Activated CD4-positive, alpha-beta memory T cell treated with anti-CD3 and anti-CD28 coated beads for 36 hours (primary cell): ENCODE results near the gene RET. TPM values are rescaled to one million over a fixed set of nuclear protein-coding genes. Genes with fewer than 3 reads are reported as not detected.
A peak's percentile ranks its signal among the peaks of the same experiment; 100 is the strongest.

ENCODE experiments used
- CTCF ChIA-PET: fragments of 350-600 bp; sonication (Branson Sonifier 250); formaldehyde crosslinking; loops from one replicate; lab custom pipeline; 2021; ENCODE audit warnings: antibody characterized with exemption, inconsistent platforms; lab: Charles Lee
- POLR2A ChIA-PET: fragments of 350-600 bp; sonication (Branson Sonifier 250); formaldehyde crosslinking; loops from one replicate; lab custom pipeline; 2021; ENCODE audit warnings: antibody characterized with exemption; lab: Charles Lee
- DNase-seq: peaks from one replicate; pipeline ENCODE4 v3.0.0-alpha.2; 2020
- H3K27ac Mint-ChIP-seq: one replicate; pipeline ENCODE4 v1.8.0; 2021; ENCODE audit warnings: mixed read lengths
- H3K27me3 Mint-ChIP-seq: one replicate; pipeline ENCODE4 v1.8.0; 2021; ENCODE audit warnings: mixed read lengths
- H3K36me3 Mint-ChIP-seq: one replicate; pipeline ENCODE4 v1.8.0; 2021; ENCODE audit warnings: mixed read lengths
- H3K4me1 Mint-ChIP-seq: one replicate; pipeline ENCODE4 v1.8.0; 2021; ENCODE audit warnings: low read depth, mixed read lengths
- H3K4me3 Mint-ChIP-seq: one replicate; pipeline ENCODE4 v1.8.0; 2021; ENCODE audit warnings: mild to moderate bottlenecking, mixed read lengths
- H3K9me3 Mint-ChIP-seq: one replicate; pipeline ENCODE4 v1.8.0; 2021; ENCODE audit warnings: mixed read lengths
- intact Hi-C: fragments of 100-400 bp; cut with micrococcal nuclease; formaldehyde crosslinking; loops from one replicate; pipeline ENCODE4 v1.15.1; 2023
- total RNA-seq, 2 experiments: library from RNA; stranded (reverse); gene quantifications; one replicate each; pipeline ENCODE4 v1.2.3, GENCODE V29; 2021

RET gene
- total RNA-seq, 2 experiments from 2014 or later: 0.07 to 0.17 TPM

DNA sequence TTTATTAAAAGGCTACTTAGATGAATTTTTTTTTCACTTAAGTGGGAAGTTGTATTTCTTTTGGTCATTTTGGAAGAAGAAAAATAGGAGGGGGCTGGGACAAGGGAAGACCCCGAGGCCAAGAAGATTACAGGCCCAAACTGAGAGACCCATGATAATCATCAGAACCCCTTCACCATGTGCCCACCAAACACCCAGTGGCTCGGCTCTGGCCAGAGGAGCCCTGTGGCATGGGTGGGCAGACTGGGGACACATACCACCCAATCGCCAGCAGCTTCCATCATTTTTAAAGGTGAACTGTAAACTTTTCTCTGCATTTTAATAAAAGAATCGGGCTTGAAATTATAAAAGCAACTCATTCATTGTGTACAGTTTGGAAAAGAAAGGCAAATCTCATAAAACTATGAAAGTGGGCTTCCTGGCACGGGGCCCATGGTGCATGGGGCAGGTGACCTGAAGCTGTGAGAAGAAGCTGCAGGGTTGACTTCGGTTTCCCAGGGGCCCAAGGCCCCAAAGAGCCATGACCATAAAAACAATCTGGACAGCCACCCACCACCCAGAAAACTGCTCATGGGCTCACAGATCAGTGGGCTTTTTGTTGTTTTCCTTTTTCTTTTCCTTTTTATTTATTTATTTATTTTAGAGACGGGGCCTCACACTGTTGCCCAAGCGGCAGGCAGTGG lies 29.4 kb upstream of the RET start:
- Mint-ChIP-seq H3K27ac (no peak overlapping the region), H3K27me3 (peaks cover 10% of the 10 kb centered on the region), H3K36me3 (no peaks in the 10 kb centered on the region), H3K4me1 (peaks cover 4% of the 10 kb centered on the region), H3K4me3 (no peak overlapping the region), H3K9me3 (no peaks in the 10 kb centered on the region)
- intact Hi-C loops: no loop called here
- ChIA-PET POLR2A (no interaction called here), CTCF (no interaction called here)
- DNase-seq: no peak

DNA sequence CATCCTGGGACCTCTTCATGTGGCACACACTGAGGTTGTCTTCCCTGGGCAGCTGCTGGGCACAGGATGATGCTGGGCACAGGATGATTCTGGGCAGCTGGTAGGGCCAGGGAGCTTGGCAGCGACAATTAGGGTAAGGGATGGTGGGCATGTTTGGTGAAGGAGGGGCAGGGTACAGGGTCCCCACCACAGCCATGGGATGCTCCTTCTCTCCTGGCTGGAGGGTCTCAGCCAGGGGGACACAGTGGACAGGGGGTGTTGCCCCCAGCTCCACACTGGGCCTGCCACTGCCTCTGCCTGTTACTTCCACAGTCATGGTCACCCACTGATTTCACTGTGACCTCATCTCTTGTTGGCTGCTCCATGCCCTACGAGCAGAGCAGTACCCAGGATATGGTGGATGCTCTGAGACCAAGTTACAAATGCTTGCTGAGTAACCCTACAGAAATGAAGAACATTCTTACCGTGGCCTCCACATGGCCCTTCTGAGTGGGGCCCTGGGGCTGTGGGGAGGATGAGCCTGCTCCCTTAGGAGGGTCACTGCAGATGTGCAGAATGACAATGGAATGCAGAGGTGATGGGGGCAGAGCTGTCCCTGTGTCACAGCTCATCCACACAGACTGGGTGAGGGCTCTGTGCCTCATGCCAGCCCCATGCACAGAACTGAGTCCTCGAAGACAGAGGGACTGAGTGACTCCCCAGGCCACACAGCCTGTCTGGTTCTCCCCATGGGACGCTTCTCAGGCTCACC lies 28.4 kb upstream of the RET start:
- Mint-ChIP-seq H3K27ac (no peak overlapping the region), H3K9me3 (no peaks in the 10 kb centered on the region), H3K27me3 (peaks cover 10% of the 10 kb centered on the region), H3K4me1 (peaks cover 4% of the 10 kb centered on the region), H3K4me3 (no peak overlapping the region), H3K36me3 (no peaks in the 10 kb centered on the region)
- POLR2A ChIA-PET: no interaction called here
- CTCF ChIA-PET: no interaction called here
- DNase-seq: peak; percentile 5
- intact Hi-C loops: no loop called here

DNA sequence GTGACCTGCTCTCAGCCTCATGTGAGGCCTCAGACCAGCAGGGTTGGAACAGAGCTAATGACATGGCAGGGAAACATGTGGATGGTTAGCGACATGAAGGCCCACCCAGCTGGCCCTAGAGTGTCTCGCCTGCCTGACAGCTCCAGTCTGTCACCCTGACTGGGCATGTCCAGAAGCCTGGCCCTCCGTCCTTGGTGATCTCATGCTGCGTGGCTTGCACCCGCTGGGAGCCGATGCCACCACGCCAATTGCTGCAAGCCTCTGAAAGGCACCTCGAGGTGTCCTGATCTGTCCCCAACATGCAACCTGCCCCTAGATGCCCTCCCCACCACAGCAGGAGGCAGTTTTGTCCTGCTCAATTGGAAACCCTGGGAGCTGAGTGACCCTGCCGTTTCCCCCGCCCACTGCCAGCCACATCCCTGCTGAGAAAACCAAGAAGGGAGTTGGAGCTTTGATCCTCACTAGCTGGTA lies 27.8 kb upstream of the RET start:
- no peaks in the 10 kb centered on the region for H3K36me3 Mint-ChIP-seq
- DNase-seq: peak; percentile 4
- ChIA-PET POLR2A (no interaction called here), CTCF (no interaction called here)
- H3K4me3 Mint-ChIP-seq: no peak overlapping the region
- H3K27me3 Mint-ChIP-seq: peaks cover 10% of the 10 kb centered on the region
- H3K27ac Mint-ChIP-seq: no peak overlapping the region
- H3K4me1 Mint-ChIP-seq: peaks cover 4% of the 10 kb centered on the region
- H3K9me3 Mint-ChIP-seq: no peaks in the 10 kb centered on the region
- intact Hi-C loops: no loop called here

DNA sequence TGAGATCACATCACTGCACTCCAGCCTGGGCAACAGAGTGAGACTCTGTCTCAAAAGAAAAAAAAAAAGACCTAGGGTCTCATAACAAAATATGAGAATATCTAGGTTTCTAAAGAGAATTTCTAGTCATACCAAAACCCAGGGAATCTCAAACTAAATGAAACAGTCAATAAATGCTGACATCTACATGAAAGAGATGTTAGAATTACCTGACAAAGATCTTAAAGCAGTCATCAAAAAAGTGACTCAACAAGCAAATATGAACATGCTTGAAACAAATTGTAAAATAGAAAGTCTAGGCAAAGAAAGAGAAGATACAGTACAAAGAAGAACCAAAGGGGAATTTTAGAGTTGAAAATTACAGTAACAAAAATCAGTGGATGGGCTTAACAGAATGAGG lies 26.9 kb upstream of the RET start:
- intact Hi-C loops: no loop called here
- H3K9me3 Mint-ChIP-seq: no peaks in the 10 kb centered on the region
- POLR2A ChIA-PET: no interaction called here
- CTCF ChIA-PET: no interaction called here
- H3K36me3 Mint-ChIP-seq: no peaks in the 10 kb centered on the region
- H3K4me3 Mint-ChIP-seq: no peak overlapping the region
- H3K4me1 Mint-ChIP-seq: peaks cover 4% of the 10 kb centered on the region
- H3K27ac Mint-ChIP-seq: no peak overlapping the region
- DNase-seq: no peak
- peaks cover 10% of the 10 kb centered on the region for H3K27me3 Mint-ChIP-seq

DNA sequence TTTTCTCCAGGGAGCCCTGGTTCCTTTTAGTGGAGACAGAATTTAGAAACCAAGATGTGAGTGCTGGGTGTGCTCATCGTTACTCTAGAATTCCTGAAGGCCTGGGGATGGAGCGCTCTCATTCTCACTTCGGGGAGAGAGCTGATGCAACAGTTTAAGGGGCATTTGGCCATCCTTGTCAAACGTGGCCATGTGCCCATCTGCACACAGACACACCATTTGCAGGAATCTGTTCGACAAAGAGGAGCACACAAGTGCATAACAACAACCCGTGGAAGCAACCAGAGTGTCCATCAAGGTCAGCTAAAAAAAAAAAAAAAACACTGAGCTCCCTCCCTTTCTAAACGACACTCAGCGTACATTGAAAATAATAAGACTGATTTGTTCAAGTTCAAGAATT lies 23.0 kb upstream of the RET start:
- Mint-ChIP-seq H3K4me3 (no peak overlapping the region), H3K9me3 (no peaks in the 10 kb centered on the region), H3K27me3 (peaks cover 10% of the 10 kb centered on the region), H3K27ac (no peak overlapping the region), H3K36me3 (no peaks in the 10 kb centered on the region), H3K4me1 (peaks cover 4% of the 10 kb centered on the region)
- POLR2A ChIA-PET: no interaction called here
- DNase-seq: no peak
- intact Hi-C loops: no loop called here
- CTCF ChIA-PET: no interaction called here

DNA sequence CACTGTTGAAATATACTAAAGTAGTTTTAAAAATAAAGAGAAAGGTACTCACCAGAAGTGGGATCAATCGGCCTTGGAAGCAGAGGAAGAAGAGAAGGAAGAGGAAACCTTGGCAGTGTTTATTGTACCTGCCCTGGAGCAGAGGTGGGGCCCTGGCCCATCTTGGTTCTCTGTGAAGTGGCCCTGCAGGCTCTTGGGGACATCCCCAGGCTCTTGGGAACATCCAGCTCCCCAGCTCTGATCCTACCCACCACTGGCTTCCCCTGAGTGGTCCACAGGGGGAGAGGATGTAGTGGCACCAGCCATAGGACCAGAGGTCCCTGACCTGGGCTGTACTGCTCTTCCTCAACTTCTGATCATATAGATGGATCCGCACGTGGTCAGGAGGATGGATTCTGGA lies 22.3 kb upstream of the RET start:
- Mint-ChIP-seq H3K27me3 (peaks cover 4% of the 10 kb centered on the region), H3K4me3 (no peak overlapping the region), H3K27ac (no peak overlapping the region), H3K9me3 (no peaks in the 10 kb centered on the region), H3K36me3 (no peaks in the 10 kb centered on the region), H3K4me1 (peaks cover 4% of the 10 kb centered on the region)
- intact Hi-C loops: no loop called here
- CTCF ChIA-PET: no interaction called here
- POLR2A ChIA-PET: no interaction called here
- DNase-seq: no peak

DNA sequence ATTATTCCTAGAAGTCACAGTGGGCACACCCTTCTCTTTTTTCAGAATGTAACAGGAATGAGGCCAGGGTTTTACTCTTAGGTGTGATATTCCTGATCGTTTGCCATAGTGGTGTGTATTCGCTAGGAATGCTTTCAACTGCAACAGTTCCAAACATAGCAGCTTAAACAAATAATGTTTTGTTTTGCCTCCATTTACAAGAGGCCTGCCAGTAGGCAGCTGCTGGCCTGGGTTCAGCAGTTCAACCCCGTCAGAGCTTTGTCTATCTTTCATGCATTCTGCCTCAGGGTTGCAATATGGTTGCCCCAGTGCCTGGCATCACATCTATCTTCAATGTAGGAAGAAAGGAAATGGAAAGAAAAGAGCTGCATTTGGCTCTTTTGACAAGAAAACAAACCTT lies 21.7 kb upstream of the RET start:
- Mint-ChIP-seq H3K4me1 (peaks cover 1% of the 10 kb centered on the region), H3K27me3 (peaks cover 4% of the 10 kb centered on the region), H3K36me3 (no peaks in the 10 kb centered on the region), H3K4me3 (no peak overlapping the region), H3K27ac (no peak overlapping the region), H3K9me3 (no peaks in the 10 kb centered on the region)
- DNase-seq: no peak
- intact Hi-C loops: no loop called here
- CTCF ChIA-PET: no interaction called here
- POLR2A ChIA-PET: no interaction called here

DNA sequence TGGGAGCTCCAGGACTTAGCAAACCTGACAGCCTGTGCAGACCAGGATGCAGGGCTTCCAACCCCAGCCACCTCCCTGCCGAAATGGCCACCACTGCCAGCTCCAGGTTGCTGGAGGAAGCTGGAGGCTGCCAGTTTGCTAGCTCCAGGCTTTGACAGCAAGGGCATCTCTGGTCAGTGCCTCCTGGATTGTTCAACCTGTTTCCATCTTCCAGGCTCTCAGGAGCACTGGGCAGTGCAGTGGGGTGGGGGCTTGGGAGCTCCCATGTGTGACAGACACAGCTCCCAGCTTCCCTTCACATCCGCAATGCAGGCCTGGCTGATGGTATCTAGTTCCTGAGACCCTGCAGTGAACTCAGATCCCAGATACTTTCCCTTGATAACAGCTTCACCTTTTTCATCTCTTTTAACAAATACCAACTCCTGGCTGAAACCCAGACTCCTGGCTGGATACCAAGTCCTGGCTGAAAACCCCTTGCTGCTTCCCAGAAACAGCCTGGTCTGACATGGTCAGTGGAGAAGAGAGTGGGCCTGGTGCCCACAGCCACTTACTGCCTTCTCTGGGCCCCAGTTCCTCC lies 20.8 kb upstream of the RET start:
- intact Hi-C loops: no loop called here
- Mint-ChIP-seq H3K4me1 (no peaks in the 10 kb centered on the region), H3K4me3 (no peak overlapping the region), H3K36me3 (no peaks in the 10 kb centered on the region), H3K9me3 (no peaks in the 10 kb centered on the region), H3K27ac (no peak overlapping the region), H3K27me3 (no peaks in the 10 kb centered on the region)
- ChIA-PET POLR2A (no interaction called here), CTCF (no interaction called here)
- DNase-seq: peak; percentile 4

DNA sequence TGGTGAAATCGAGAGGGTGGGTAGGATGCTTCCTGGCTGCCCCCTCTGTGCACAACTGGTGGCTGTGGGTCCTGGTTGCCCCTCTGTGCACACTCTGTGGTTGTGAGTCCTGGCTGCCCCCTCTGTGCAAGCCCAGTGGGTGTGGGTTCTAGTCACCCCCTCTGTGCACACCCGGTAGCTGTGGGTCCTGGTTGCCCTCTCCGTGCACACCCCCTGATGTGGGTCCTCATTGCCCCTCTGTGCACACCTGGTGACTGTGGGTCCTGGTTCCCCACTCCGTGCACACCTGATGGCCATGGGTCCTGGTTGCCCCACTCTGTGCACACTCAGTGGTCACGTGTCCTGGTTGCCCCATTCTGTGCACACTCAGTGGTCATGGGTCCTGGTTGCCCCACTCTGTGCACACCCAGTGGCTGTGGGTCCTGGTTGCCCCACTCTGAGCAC lies 20.3 kb upstream of the RET start:
- no peak overlapping the region for H3K27ac Mint-ChIP-seq
- intact Hi-C loops: no loop called here
- ChIA-PET CTCF (no interaction called here), POLR2A (no interaction called here)
- no peaks in the 10 kb centered on the region for H3K36me3 Mint-ChIP-seq
- no peaks in the 10 kb centered on the region for H3K27me3 Mint-ChIP-seq
- peak; percentile 6 for DNase-seq
- no peaks in the 10 kb centered on the region for H3K9me3 Mint-ChIP-seq
- H3K4me1 Mint-ChIP-seq: no peaks in the 10 kb centered on the region
- no peak overlapping the region for H3K4me3 Mint-ChIP-seq

DNA sequence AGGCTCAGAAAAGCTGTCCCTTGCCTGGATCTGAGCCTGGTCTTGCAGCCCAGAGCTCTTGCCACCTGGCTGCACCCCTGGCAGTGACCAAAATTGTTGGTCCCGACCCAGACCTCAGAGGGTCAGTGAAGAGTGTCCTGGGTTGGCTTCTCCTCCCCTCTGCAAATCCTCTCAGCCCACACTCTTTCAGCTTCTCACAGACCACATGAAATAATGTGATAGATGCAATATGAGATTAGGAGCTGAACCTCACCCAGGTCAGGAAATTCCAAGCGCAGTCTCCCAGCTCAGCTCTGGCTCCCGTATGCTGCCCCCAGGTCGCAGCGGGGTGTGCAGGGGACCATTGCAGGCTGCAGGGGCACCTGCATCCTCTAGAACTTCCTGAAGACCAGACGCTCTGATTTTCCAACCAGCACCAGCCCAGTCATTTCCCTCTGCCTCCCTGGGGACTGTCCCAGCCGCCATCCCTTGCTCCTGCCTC lies 19.6 kb upstream of the RET start:
- CTCF ChIA-PET: no interaction called here
- Mint-ChIP-seq H3K4me3 (no peak overlapping the region), H3K27me3 (no peaks in the 10 kb centered on the region), H3K4me1 (no peaks in the 10 kb centered on the region), H3K36me3 (no peaks in the 10 kb centered on the region), H3K9me3 (no peaks in the 10 kb centered on the region), H3K27ac (no peak overlapping the region)
- DNase-seq: no peak
- intact Hi-C loops: no loop called here
- POLR2A ChIA-PET: no interaction called here

DNA sequence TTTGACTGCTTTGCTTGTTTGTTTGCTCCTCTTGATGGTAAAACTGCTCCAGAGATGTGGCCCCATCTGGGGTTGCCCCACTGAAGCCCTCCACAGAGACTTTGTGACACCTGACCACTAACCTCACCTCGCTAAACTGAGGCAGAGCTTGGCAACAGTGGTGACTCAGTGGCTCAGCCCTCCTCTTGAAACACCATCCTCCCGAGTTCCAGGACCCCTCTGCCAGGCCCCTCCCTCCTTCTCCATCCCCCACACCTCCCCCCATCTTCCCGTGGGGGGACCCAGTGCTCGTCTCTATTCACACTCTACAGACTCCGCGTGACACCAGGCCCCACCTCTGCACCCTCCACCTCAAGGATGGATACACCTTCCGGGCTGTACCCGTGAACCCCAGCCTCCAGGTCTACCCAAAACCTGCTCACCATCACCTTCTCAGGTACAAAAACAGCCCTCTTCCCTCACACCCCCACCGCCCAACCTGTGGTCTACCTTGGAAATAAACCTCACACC lies 19.0 kb upstream of the RET start:
- ChIA-PET POLR2A (no interaction called here), CTCF (no interaction called here)
- Mint-ChIP-seq H3K9me3 (no peaks in the 10 kb centered on the region), H3K27me3 (no peaks in the 10 kb centered on the region), H3K4me1 (no peaks in the 10 kb centered on the region), H3K4me3 (no peak overlapping the region), H3K36me3 (no peaks in the 10 kb centered on the region), H3K27ac (no peak overlapping the region)
- intact Hi-C loops: no loop called here
- DNase-seq: no peak

DNA sequence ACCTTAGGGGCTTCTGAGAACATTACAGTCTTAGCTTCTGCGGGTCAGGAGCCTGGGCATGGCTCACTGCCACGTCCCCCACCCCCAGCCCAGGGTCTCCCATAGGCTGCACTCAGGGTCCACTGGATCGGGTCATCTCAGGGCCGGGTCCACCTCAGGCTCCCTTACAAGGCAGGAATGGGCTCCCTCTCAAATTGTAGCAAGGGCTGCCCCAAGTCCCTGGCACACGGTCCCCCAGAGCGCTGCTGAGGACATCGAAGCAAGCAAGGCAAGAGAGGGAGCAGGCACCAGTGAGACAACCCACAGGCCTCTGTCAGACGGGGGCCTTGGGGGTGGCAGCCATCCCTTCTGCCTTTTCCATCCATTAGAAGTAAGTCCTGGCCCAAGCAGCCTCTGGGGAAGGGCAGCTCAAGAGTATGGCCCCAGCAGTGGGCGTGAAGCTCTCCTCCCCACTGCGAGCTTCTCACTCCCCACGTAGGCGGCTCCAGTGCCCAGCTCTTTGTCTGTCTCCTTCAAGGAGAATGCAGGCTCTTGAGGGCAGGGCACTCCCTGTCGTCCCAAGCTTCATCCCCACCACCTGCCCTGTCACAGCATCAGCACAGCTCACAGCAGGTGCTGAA lies 18.0 kb upstream of the RET start:
- H3K4me1 Mint-ChIP-seq: no peaks in the 10 kb centered on the region
- CTCF ChIA-PET: interaction anchor here (0.6 kb wide), 1 partner anchor 229 kb away, joined by 3 read pairs; no protein-coding TSS in a partner anchor
- no peaks in the 10 kb centered on the region for H3K36me3 Mint-ChIP-seq
- no peak overlapping the region for H3K4me3 Mint-ChIP-seq
- H3K27ac Mint-ChIP-seq: no peak overlapping the region
- no peak for DNase-seq
- POLR2A ChIA-PET: no interaction called here
- H3K9me3 Mint-ChIP-seq: no peaks in the 10 kb centered on the region
- no peaks in the 10 kb centered on the region for H3K27me3 Mint-ChIP-seq
- intact Hi-C loops: no loop called here
